ENCODE measurements around the gene RIMBP3C. TPM values are rescaled to one million over a fixed set of nuclear protein-coding genes. Genes with fewer than 3 reads are reported as not detected.

RIMBP3C gene
- total RNA-seq (2022; extraction: Qiagen RNA extraction; ENCODE audit: low read depth), result 0.13 to 0.39 TPM (median 0.23 TPM) in 5 replicates

GRCh38 chr22:21551361-21551760 is at the start of gene RIMBP3C:
Gene RIMBP3C, minus strand, starts transcription at chr22:21551461. Its CDS starts 485 bp downstream, at chr22:21550976.

GRCh38 chr22:21567456-21568346 is 16.4 kb upstream of the RIMBP3C start, which contains the start of gene UBE2L3:
Gene UBE2L3, plus strand, starts transcription at chr22:21567714. Its CDS starts 31 bp downstream, at chr22:21567745.

Other genes with a start within 250 kb of the RIMBP3C start
- 0.31 to 0.69 TPM (median 0.50 TPM) in 5 replicates for gene RIMBP3B, start 167.7 kb downstream of the RIMBP3C start, total RNA-seq (2022; extraction: Qiagen RNA extraction; ENCODE audit: low read depth)
- gene HIC2, start 134.1 kb downstream of the RIMBP3C start, total RNA-seq (2022; extraction: Qiagen RNA extraction; ENCODE audit: low read depth), result 2.8 to 3.1 TPM (median 2.9 TPM) in 5 replicates
- 0.79 to 1.3 TPM (median 1.0 TPM) in 5 replicates for gene TMEM191C, start 84.1 kb downstream of the RIMBP3C start, total RNA-seq (2022; extraction: Qiagen RNA extraction; ENCODE audit: low read depth)
- 64.9 to 69.2 TPM (median 65.6 TPM) in 5 replicates for gene UBE2L3, start 16.3 kb upstream of the RIMBP3C start, total RNA-seq (2022; extraction: Qiagen RNA extraction; ENCODE audit: low read depth)
- gene YDJC, start 78.6 kb upstream of the RIMBP3C start, total RNA-seq (2022; extraction: Qiagen RNA extraction; ENCODE audit: low read depth), result 33.6 to 58.3 TPM (median 53.6 TPM) in 5 replicates
- gene CCDC116, start 81.3 kb upstream of the RIMBP3C start, total RNA-seq (2022; extraction: Qiagen RNA extraction; ENCODE audit: low read depth), result 0.05 to 0.06 TPM (median 0.05 TPM) in 3 of 5 replicates, not detected in the others
- gene SDF2L1, start 90.8 kb upstream of the RIMBP3C start, total RNA-seq (2022; extraction: Qiagen RNA extraction; ENCODE audit: low read depth), result 38.0 to 62.9 TPM (median 50.4 TPM) in 5 replicates
- 18.9 to 25.2 TPM (median 20.8 TPM) in 5 replicates for gene PPIL2, start 114.6 kb upstream of the RIMBP3C start, total RNA-seq (2022; extraction: Qiagen RNA extraction; ENCODE audit: low read depth)
- gene YPEL1, start 184.3 kb upstream of the RIMBP3C start, total RNA-seq (2022; extraction: Qiagen RNA extraction; ENCODE audit: low read depth), result 0.08 to 0.63 TPM (median 0.31 TPM) in 5 replicates

All from A549 treated with DMSO at 1 μM for 4 hours (cell line).